Measurements from ENCODE around the gene C2orf80.
A peak's percentile ranks its signal among the peaks of the same experiment; 100 is the strongest.
"Not testable (repeated sequence)": the region's sequence is repeated elsewhere in the genome, so short reads cannot be mapped to it uniquely, and the experiment has no call there.

Gene C2orf80

GRCh38 chr2:208175840-208176153 is 14.0 kb downstream of the C2orf80 start:
- no peak for DNase-seq

GRCh38 chr2:208175069-208175839 is 14.6 kb downstream of the C2orf80 start:
- DNase-seq, result peak; percentile 73 to 83

GRCh38 chr2:208174144-208174543 is 15.7 kb downstream of the C2orf80 start:
- no peak for DNase-seq

GRCh38 chr2:208172125-208172524 is 17.7 kb downstream of the C2orf80 start:
- DNase-seq, result no peak

GRCh38 chr2:208164951-208165755 is 24.7 kb downstream of the C2orf80 start:
- DNase-seq, result no peak

GRCh38 chr2:208163489-208163888 is 26.3 kb downstream of the C2orf80 start, which contains the start of gene CRYGA:
Gene CRYGA, minus strand, starts transcription at chr2:208163589. Its CDS starts 33 bp downstream, at chr2:208163556.
- no peak for DNase-seq

GRCh38 chr2:208156439-208156838 is 33.4 kb downstream of the C2orf80 start:
- DNase-seq, result no peak

- DNase-seq, result no peak
Observed at GRCh38 chr2:208153156-208153555, 36.7 kb downstream of the C2orf80 start.

GRCh38 chr2:208150956-208151355 is 38.9 kb downstream of the C2orf80 start:
- DNase-seq, result no peak

- no peak for DNase-seq
Observed at GRCh38 chr2:208150094-208150493, 39.7 kb downstream of the C2orf80 start.

- no peak for DNase-seq
Observed at GRCh38 chr2:208148803-208149202, 41.0 kb downstream of the C2orf80 start.

- DNase-seq, result no peak
Observed at GRCh38 chr2:208147759-208148158, 42.1 kb downstream of the C2orf80 start.

GRCh38 chr2:208147008-208147407 is 42.8 kb downstream of the C2orf80 start:
- no peak for DNase-seq

GRCh38 chr2:208146006-208146405 is 43.8 kb downstream of the C2orf80 start, which contains the start of gene CRYGB:
Gene CRYGB, minus strand, starts transcription at chr2:208146158. Its CDS starts 38 bp downstream, at chr2:208146120.
- DNase-seq, result no peak

GRCh38 chr2:208142925-208143799 is 46.7 kb downstream of the C2orf80 start:
- peak in 1 of 2 experiments; percentile 57 for DNase-seq

GRCh38 chr2:208142240-208142924 is 47.4 kb downstream of the C2orf80 start:
- DNase-seq, result peak; percentile 84 to 96

- DNase-seq, result no peak
Observed at GRCh38 chr2:208139447-208139846, 50.4 kb downstream of the C2orf80 start.

GRCh38 chr2:208138334-208138733 is 51.5 kb downstream of the C2orf80 start:
- DNase-seq, result not testable (repeated sequence)

- no peak for DNase-seq
Observed at GRCh38 chr2:208136716-208137094, 53.1 kb downstream of the C2orf80 start.

- no peak for DNase-seq
Observed at GRCh38 chr2:208135794-208136715, 53.8 kb downstream of the C2orf80 start.

- no peak for DNase-seq
Observed at GRCh38 chr2:208134928-208135586, 54.8 kb downstream of the C2orf80 start.

All from NCI-H2081 (cell line).